Measurements from ENCODE around the gene GALNT13. TPM values are rescaled to one million over a fixed set of nuclear protein-coding genes. Genes with fewer than 3 reads are reported as not detected.

GALNT13 gene
- total RNA-seq, 1 experiment from 2014 or later = not detected

- Histone ChIP-seq H3K36me3 (ENCODE audit: control insufficient read depth, insufficient read depth, low read length) (no peaks in the 10 kb centered on the region), H3K4me3 (ENCODE audit: low read depth, low read length) (no peak overlapping the region), H3K4me1 (no peaks in the 10 kb centered on the region), H3K27me3 (replicated peaks; ENCODE audit: control insufficient read depth, insufficient read depth, low read length) (no peaks in the 10 kb centered on the region), H3K9me3 (no peaks in the 10 kb centered on the region)
- intact Hi-C loops (cut with micrococcal nuclease; ENCODE audit: unreplicated experiment) = no loop called here
- no peaks in the 10 kb centered on the region for H3K9me3 Mint-ChIP-seq (ENCODE audit: unreplicated experiment)
- no peak for DNase-seq
- H3K27me3 Mint-ChIP-seq (ENCODE audit: insufficient read depth, unreplicated experiment) = no peaks in the 10 kb centered on the region
- POLR2A ChIA-PET = no interaction called here
- H3K4me1 Mint-ChIP-seq (ENCODE audit: low read depth, unreplicated experiment) = no peaks in the 10 kb centered on the region
- H3K27ac Mint-ChIP-seq (ENCODE audit: unreplicated experiment) = no peak overlapping the region
- no peak for TF ChIP-seq CTCF (IDR thresholded peaks at IDR 0.05; ENCODE audit: insufficient read depth in 1 of 2, low read depth in 1 of 2, low read length in 1 of 2, severe bottlenecking in 1 of 2, unreplicated experiment in 1 of 2)
- no TSS peak for BruUV-seq (replicated peaks)
- H3K36me3 Mint-ChIP-seq (ENCODE audit: insufficient read depth, unreplicated experiment) = no peaks in the 10 kb centered on the region
- H3K4me3 Mint-ChIP-seq (ENCODE audit: unreplicated experiment) = no peak overlapping the region
- CTCF ChIA-PET = no interaction called here
Measured at GRCh38 chr2:154422251-154422650, 550.5 kb downstream of the GALNT13 start.

GRCh38 chr2:154425994-154426393 lies 554.3 kb downstream of the GALNT13 start:
- BruUV-seq (replicated peaks) = no TSS peak
- intact Hi-C loops (cut with micrococcal nuclease; ENCODE audit: unreplicated experiment) = no loop called here

GRCh38 chr2:154427453-154427852 lies 555.7 kb downstream of the GALNT13 start:
- no TSS peak for BruUV-seq (replicated peaks)
- H3K4me3 Mint-ChIP-seq (ENCODE audit: unreplicated experiment) = no peak overlapping the region
- intact Hi-C loops (cut with micrococcal nuclease; ENCODE audit: unreplicated experiment) = no loop called here
- no peaks in the 10 kb centered on the region for H3K9me3 Mint-ChIP-seq (ENCODE audit: unreplicated experiment)
- H3K36me3 ChIP-seq (ENCODE audit: control insufficient read depth, insufficient read depth, low read length) = no peaks in the 10 kb centered on the region
- ChIA-PET CTCF (no interaction called here), POLR2A (no interaction called here)
- no peaks in the 10 kb centered on the region for H3K4me1 Mint-ChIP-seq (ENCODE audit: low read depth, unreplicated experiment)
- no peak overlapping the region for H3K27ac Mint-ChIP-seq (ENCODE audit: unreplicated experiment)
- no peaks in the 10 kb centered on the region for H3K27me3 Mint-ChIP-seq (ENCODE audit: insufficient read depth, unreplicated experiment)
- no peaks in the 10 kb centered on the region for H3K36me3 Mint-ChIP-seq (ENCODE audit: insufficient read depth, unreplicated experiment)
- no peak for TF ChIP-seq CTCF (IDR thresholded peaks at IDR 0.05; ENCODE audit: insufficient read depth in 1 of 2, low read depth in 1 of 2, low read length in 1 of 2, severe bottlenecking in 1 of 2, unreplicated experiment in 1 of 2)
- no peaks in the 10 kb centered on the region for H3K4me1 ChIP-seq
- no peaks in the 10 kb centered on the region for H3K9me3 ChIP-seq
- DNase-seq = no peak
- H3K27me3 ChIP-seq (replicated peaks; ENCODE audit: control insufficient read depth, insufficient read depth, low read length) = no peaks in the 10 kb centered on the region
- H3K4me3 ChIP-seq (ENCODE audit: low read depth, low read length) = no peak overlapping the region

More at GRCh38 chr2:154425994-154426393, 554.3 kb downstream of the GALNT13 start:
- Mint-ChIP-seq H3K9me3 (ENCODE audit: unreplicated experiment) (no peaks in the 10 kb centered on the region), H3K4me1 (ENCODE audit: low read depth, unreplicated experiment) (no peaks in the 10 kb centered on the region), H3K4me3 (ENCODE audit: unreplicated experiment) (no peak overlapping the region), H3K27ac (ENCODE audit: unreplicated experiment) (no peak overlapping the region), H3K36me3 (ENCODE audit: insufficient read depth, unreplicated experiment) (no peaks in the 10 kb centered on the region), H3K27me3 (ENCODE audit: insufficient read depth, unreplicated experiment) (no peaks in the 10 kb centered on the region)
- Histone ChIP-seq H3K27me3 (replicated peaks; ENCODE audit: control insufficient read depth, insufficient read depth, low read length) (no peaks in the 10 kb centered on the region), H3K9me3 (no peaks in the 10 kb centered on the region), H3K4me1 (no peaks in the 10 kb centered on the region), H3K36me3 (ENCODE audit: control insufficient read depth, insufficient read depth, low read length) (no peaks in the 10 kb centered on the region), H3K4me3 (ENCODE audit: low read depth, low read length) (no peak overlapping the region)
- POLR2A ChIA-PET = no interaction called here
- DNase-seq = no peak
- no peak for TF ChIP-seq CTCF (IDR thresholded peaks at IDR 0.05; ENCODE audit: insufficient read depth in 1 of 2, low read depth in 1 of 2, low read length in 1 of 2, severe bottlenecking in 1 of 2, unreplicated experiment in 1 of 2)
- CTCF ChIA-PET = no interaction called here

Data from Caco-2 (cell line).